PC-3 (cell line): ENCODE results near the gene PIN4. TPM values are rescaled to one million over a fixed set of nuclear protein-coding genes. Genes with fewer than 3 reads are reported as not detected.

Experiments
- ATAC-seq: fragments of 200-7000 bp; cut with Tn5 transposase; 2 replicates; pipeline ENCODE4 v1.9.1; 2020; ENCODE audit warnings: mild to moderate bottlenecking, moderate library complexity
- Bru-seq: library from RNA; stranded (reverse); fragments of 400-500 nt; gene quantifications from one replicate; lab custom pipeline; 2021; lab: Mats Ljungman, UMichigan
- BruChase-seq, 2 experiments: library from RNA; stranded (reverse); fragments of 400-500 nt; gene quantifications; one replicate each; lab custom pipeline; 2021; lab: Mats Ljungman, UMichigan
- BruUV-seq: library from RNA; stranded (reverse); fragments of 400-500 nt; replicated peaks from 2 replicates; lab custom pipeline; 2021; lab: Mats Ljungman, UMichigan
- CTCF ChIA-PET: fragments of 300-600 bp; sonication (Branson Sonifier 250); formaldehyde crosslinking; loops from one replicate; lab custom pipeline; 2022; ENCODE audit warnings: antibody characterized with exemption; lab: Charles Lee
- POLR2A ChIA-PET: fragments of 300-600 bp; sonication (Branson Sonifier 250); formaldehyde crosslinking; loops from one replicate; lab custom pipeline; 2022; ENCODE audit warnings: antibody characterized with exemption; ENCODE audit not compliant: unreplicated experiment; lab: Charles Lee
- DNase-seq: peaks from one replicate; pipeline ENCODE4 v3.0.0-alpha.2; 2015
- H2AFZ ChIP-seq: fragments of 300-600 bp; sonication (generic); 2 replicates; pipeline ENCODE4 v1.6.0; 2016; ENCODE audit warnings: antibody characterized with exemption, low read length
- H3F3A ChIP-seq: fragments of 300-600 bp; sonication (generic); one replicate; pipeline ENCODE4 v1.6.0; 2017; ENCODE audit warnings: antibody characterized with exemption, low read length, control low read depth, mild to moderate bottlenecking; ENCODE audit not compliant: unreplicated experiment
- H3K27ac ChIP-seq: fragments of 300-600 bp; sonication (generic); 2 replicates; pipeline ENCODE4 v1.5.1; 2016; ENCODE audit warnings: mild to moderate bottlenecking, low read length
- H3K27me3 ChIP-seq: fragments of 300-600 bp; sonication (generic); 2 replicates; pipeline ENCODE4 v1.6.1; 2016; ENCODE audit warnings: low read length, mixed read lengths
- H3K36me3 ChIP-seq: fragments of 300-600 bp; sonication (generic); 2 replicates; pipeline ENCODE4 v1.6.1; 2016; ENCODE audit warnings: low read depth, mixed run types, low read length, mixed read lengths
- H3K4me1 ChIP-seq: fragments of 300-600 bp; sonication (generic); 2 replicates; pipeline ENCODE4 v1.5.1; 2016; ENCODE audit warnings: low read length; ENCODE audit not compliant: insufficient read depth
- H3K4me2 ChIP-seq: fragments of 300-600 bp; sonication (generic); 2 replicates; pipeline ENCODE4 v1.6.0; 2016; ENCODE audit warnings: low read length
- H3K4me3 ChIP-seq: fragments of 300-600 bp; sonication (generic); 2 replicates; pipeline ENCODE4 v1.5.1; 2016; ENCODE audit warnings: mild to moderate bottlenecking, low read length, mixed read lengths
- H3K79me2 ChIP-seq: fragments of 300-600 bp; sonication (generic); 2 replicates; pipeline ENCODE4 v1.6.1; 2017; ENCODE audit warnings: low read length, mixed read lengths
- H3K9ac ChIP-seq: fragments of 300-600 bp; sonication (generic); 2 replicates; pipeline ENCODE4 v1.6.0; 2016; ENCODE audit warnings: mild to moderate bottlenecking, low read length
- H3K9me2 ChIP-seq: fragments of 300-600 bp; sonication (generic); replicated peaks from 2 replicates; pipeline ENCODE4 v1.6.1; 2016; ENCODE audit warnings: mixed run types, low read length, mixed read lengths
- H3K9me3 ChIP-seq: fragments of 300-600 bp; sonication (generic); 2 replicates; pipeline ENCODE4 v1.6.1; 2016; ENCODE audit warnings: low read length, mixed read lengths
- H4K20me1 ChIP-seq: fragments of 300-600 bp; sonication (generic); 2 replicates; pipeline ENCODE4 v1.6.1; 2016; ENCODE audit warnings: low read length, mixed read lengths
- CTCF ChIP-seq: fragments of 300-600 bp; sonication (generic); conservative IDR thresholded peaks from 2 replicates; pipeline ENCODE4 v1.5.1; 2017; ENCODE audit warnings: antibody characterized with exemption, low read depth, mild to moderate bottlenecking, low read length
- EZH2 ChIP-seq: fragments of 300-600 bp; sonication (generic); IDR thresholded peaks from one replicate; pipeline ENCODE4 v1.6.1; 2017; ENCODE audit warnings: antibody characterized with exemption, mild to moderate bottlenecking, low read length; ENCODE audit not compliant: unreplicated experiment
- EZH2phosphoT487 ChIP-seq: fragments of 300-600 bp; sonication (generic); IDR thresholded peaks from 2 replicates; pipeline ENCODE4 v1.6.1; 2018; ENCODE audit warnings: mild to moderate bottlenecking, antibody characterized with exemption, low read length, borderline replicate concordance
- intact Hi-C: fragments of 100-400 bp; cut with micrococcal nuclease; formaldehyde crosslinking; loops from 2 replicates; pipeline ENCODE4 v1.9.0; 2023
- long read RNA-seq: library from polyadenylated mRNA; unstranded; transcript quantifications from one replicate; pipeline ENCODE4 v2.0.0, GENCODE V29; 2021; ENCODE audit not compliant: unreplicated experiment
- total RNA-seq: library from RNA; depleted of rRNA; stranded (reverse); fragments of >200 nt; gene quantifications from 2 replicates; pipeline ENCODE4 v1.2.3, GENCODE V29; 2014; rRNA removed

PIN4 gene
- 30.0 and 44.1 TPM in 2 replicates for total RNA-seq
- Bru-seq, nascent RNA = percentile 59 among the genes with signal in this experiment
- BruChase-seq, experiment 1, labeled RNA remaining after a 6-hour chase = percentile 55 among the genes with signal in this experiment
- percentile 67 among the genes with signal in this experiment for BruChase-seq, experiment 2, labeled RNA remaining after a 2-hour chase
- long read RNA-seq, transcript PIN4-203 (4 exons, 1,321 nt) = major isoform, 26 of 57 reads
- long read RNA-seq, partial matches to known transcripts = 4 of 57 reads
- long read RNA-seq, other reads (novel, unspliced or antisense) = 25 of 57 reads

DNA sequence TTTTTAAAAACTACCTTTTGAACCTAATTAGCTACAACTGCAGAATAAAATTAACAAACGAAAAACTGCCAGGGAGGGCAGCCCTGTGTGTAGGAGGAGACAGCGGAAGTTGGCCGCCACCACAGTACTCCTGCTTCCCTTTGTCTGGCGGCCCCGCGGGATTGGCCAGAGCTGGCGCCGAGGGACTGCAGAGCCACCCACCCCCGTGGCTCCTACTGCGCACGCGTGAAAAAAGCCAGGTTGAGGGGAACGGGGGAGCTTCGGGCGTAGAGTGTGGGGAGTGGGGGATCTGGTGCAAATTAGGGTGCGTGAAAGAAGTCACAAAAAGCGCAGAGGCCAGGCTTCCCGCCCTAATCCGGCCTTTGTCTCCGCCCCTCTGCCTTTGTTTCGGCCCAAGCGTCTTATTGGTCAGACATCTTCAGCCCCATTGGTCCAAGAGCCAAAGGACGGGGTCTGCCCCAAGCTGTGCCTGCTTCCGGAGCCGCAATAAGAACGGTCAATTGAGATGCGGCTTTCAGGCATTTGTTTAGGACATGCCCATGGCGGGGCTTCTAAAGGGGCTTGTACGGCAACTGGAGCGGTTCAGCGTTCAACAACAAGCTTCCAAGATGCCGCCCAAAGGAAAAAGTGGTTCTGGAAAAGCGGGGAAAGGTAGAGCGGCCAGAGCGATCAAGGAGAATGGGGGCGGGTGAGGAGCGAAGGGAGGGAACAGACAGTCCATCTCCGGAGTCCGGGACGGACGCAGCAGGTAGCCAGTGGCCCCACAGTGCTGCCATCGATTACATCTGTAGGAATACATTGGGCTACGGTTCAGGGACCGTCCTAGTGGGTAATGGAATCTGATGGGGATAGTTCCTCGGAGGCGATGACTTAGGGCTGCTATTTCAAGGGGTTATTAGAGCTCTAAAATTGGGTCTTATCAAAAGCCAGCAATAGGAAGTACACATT lies at the start of gene PIN4:
PIN4 (plus strand) TSS at position 580 of the 948 bp plus-strand sequence; CDS start at position 609, 29 bp downstream.
- peak within 1 kb of the TSS; percentile 74 for H3K27ac ChIP-seq
- H3F3A ChIP-seq = no peaks in the 10 kb centered on the region
- H3K4me3 ChIP-seq = peak within 1 kb of the TSS; percentile 78
- H4K20me1 ChIP-seq = no peaks in the 10 kb centered on the region
- peaks cover 22% of the 10 kb centered on the region for H3K79me2 ChIP-seq
- ChIA-PET POLR2A (interaction anchor here (0.6 kb wide), 2 partner anchors 20 to 57 kb away, joined by 3 read pairs; no protein-coding TSS in a partner anchor), CTCF (interaction anchor here (0.7 kb wide), 1 partner anchor 359 kb away, joined by 3 read pairs; no protein-coding TSS in a partner anchor)
- DNase-seq = peak; percentile 97
- peaks cover 12% of the 10 kb centered on the region for H3K4me1 ChIP-seq
- H3K9ac ChIP-seq = peak within 1 kb of the TSS; percentile 86
- peak within 1 kb of the TSS; percentile 90 for H3K4me2 ChIP-seq
- intact Hi-C loops = loop anchor here (5.0 to 10.0 kb wide), 3 partner anchors 53 to 441 kb away; partner anchors contain the start of gene ERCC6L
- peak within 1 kb of the TSS; percentile 92 for H2AFZ ChIP-seq
- TF ChIP-seq EZH2phosphoT487 = no peak
- TF ChIP-seq CTCF = no peak
- no peak for TF ChIP-seq EZH2
- H3K36me3 ChIP-seq = no peaks in the 10 kb centered on the region
- ATAC-seq = peak; percentile 96
- no TSS peak for BruUV-seq
- H3K27me3 ChIP-seq = no peaks in the 10 kb centered on the region
- no peaks in the 10 kb centered on the region for H3K9me2 ChIP-seq
- H3K9me3 ChIP-seq = no peaks in the 10 kb centered on the region

GRCh38 chrX:72132456-72132855 lies 49.1 kb upstream of the PIN4 start:
- Histone ChIP-seq H3K79me2 (no peaks in the 10 kb centered on the region), H3K9me2 (no peaks in the 10 kb centered on the region), H3K4me1 (no peaks in the 10 kb centered on the region; the same call in 1 of the 2 replicates), H3K27me3 (peaks cover 12% of the 10 kb centered on the region), H4K20me1 (no peaks in the 10 kb centered on the region), H3F3A (no peaks in the 10 kb centered on the region), H3K36me3 (no peaks in the 10 kb centered on the region), H3K27ac (no peak overlapping the region), H3K9me3 (no peaks in the 10 kb centered on the region), H3K9ac (no peak overlapping the region), H3K4me2 (peak overlapping the region; percentile 82), H3K4me3 (peak overlapping the region; percentile 60; the same call in 1 of the 2 replicates), H2AFZ (peak overlapping the region; percentile 73)
- BruUV-seq = no TSS peak
- intact Hi-C loops = no loop called here
- no peak for ATAC-seq
- no peak for DNase-seq
- TF ChIP-seq EZH2phosphoT487 (no peak), CTCF (no peak), EZH2 (no peak)
- ChIA-PET CTCF (no interaction called here), POLR2A (no interaction called here)
